ENCODE measurements around the gene SPTBN1. TPM values are rescaled to one million over a fixed set of nuclear protein-coding genes. Genes with fewer than 3 reads are reported as not detected.
A peak's percentile ranks its signal among the peaks of the same experiment; 100 is the strongest.

The SPTBN1 gene
- total and polyA plus RNA-seq, 2 of the 13 experiments (the other 11 are each of a cell fraction or from before 2014, with no cell fraction given): 123 to 299 TPM

DNA sequence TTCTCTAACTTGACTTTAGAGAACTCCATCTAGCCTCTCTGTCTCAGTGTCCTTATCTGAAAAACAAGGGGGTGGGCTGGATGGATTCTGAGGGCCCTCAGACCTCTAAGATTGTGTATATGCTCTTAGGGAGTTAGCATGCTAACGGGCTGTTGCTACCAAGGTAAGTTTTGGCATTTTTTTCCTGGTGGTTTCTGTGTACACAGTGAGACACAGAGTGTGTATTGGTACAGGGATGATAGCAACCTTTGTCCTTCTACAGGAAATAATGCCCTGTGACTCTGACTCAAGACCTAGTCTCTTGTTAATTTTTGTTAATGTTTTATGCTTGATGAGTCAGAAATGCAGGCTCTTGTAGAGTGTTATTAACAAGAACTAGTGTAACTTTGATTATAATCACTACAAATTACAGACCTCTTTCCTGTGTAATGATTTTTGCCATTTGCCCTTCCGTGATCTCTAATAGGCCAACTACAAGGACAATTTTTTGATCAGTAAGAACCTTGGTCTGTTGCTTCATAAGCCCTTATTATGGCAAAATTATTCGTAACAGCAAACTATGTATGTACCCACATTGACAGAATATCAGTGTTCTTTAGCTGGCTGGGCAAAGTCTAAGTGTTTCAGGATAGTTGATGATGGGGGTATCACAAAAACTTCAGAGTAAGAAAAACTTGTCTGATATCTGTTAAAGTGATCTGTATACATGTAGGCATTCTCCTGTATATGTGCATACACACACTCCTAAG, 89.7 kb downstream of the SPTBN1 start (continued):
- TF ChIP-seq, protein P1, sequence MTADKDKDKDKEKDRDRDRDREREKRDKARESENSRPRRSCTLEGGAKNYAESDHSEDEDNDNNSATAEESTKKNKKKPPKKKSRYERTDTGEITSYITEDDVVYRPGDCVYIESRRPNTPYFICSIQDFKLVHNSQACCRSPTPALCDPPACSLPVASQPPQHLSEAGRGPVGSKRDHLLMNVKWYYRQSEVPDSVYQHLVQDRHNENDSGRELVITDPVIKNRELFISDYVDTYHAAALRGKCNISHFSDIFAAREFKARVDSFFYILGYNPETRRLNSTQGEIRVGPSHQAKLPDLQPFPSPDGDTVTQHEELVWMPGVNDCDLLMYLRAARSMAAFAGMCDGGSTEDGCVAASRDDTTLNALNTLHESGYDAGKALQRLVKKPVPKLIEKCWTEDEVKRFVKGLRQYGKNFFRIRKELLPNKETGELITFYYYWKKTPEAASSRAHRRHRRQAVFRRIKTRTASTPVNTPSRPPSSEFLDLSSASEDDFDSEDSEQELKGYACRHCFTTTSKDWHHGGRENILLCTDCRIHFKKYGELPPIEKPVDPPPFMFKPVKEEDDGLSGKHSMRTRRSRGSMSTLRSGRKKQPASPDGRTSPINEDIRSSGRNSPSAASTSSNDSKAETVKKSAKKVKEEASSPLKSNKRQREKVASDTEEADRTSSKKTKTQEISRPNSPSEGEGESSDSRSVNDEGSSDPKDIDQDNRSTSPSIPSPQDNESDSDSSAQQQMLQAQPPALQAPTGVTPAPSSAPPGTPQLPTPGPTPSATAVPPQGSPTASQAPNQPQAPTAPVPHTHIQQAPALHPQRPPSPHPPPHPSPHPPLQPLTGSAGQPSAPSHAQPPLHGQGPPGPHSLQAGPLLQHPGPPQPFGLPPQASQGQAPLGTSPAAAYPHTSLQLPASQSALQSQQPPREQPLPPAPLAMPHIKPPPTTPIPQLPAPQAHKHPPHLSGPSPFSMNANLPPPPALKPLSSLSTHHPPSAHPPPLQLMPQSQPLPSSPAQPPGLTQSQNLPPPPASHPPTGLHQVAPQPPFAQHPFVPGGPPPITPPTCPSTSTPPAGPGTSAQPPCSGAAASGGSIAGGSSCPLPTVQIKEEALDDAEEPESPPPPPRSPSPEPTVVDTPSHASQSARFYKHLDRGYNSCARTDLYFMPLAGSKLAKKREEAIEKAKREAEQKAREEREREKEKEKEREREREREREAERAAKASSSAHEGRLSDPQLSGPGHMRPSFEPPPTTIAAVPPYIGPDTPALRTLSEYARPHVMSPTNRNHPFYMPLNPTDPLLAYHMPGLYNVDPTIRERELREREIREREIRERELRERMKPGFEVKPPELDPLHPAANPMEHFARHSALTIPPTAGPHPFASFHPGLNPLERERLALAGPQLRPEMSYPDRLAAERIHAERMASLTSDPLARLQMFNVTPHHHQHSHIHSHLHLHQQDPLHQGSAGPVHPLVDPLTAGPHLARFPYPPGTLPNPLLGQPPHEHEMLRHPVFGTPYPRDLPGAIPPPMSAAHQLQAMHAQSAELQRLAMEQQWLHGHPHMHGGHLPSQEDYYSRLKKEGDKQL (CRISPR knock-in tag; IDR thresholded peaks at IDR 0.05; ENCODE audit: low read depth): no peak
- TF ChIP-seq FOXJ3 (CRISPR knock-in tag; IDR thresholded peaks at IDR 0.05; ENCODE audit: borderline replicate concordance): peak; percentile 81; the same call in 1 of the 2 replicates
- TF ChIP-seq SYNCRIP (IDR thresholded peaks at IDR 0.05; ENCODE audit: insufficient read depth, low read depth, low read length): no peak
- no peak for TF ChIP-seq XBP1 (CRISPR knock-in tag; IDR thresholded peaks at IDR 0.05)
- TF ChIP-seq, protein P2, sequence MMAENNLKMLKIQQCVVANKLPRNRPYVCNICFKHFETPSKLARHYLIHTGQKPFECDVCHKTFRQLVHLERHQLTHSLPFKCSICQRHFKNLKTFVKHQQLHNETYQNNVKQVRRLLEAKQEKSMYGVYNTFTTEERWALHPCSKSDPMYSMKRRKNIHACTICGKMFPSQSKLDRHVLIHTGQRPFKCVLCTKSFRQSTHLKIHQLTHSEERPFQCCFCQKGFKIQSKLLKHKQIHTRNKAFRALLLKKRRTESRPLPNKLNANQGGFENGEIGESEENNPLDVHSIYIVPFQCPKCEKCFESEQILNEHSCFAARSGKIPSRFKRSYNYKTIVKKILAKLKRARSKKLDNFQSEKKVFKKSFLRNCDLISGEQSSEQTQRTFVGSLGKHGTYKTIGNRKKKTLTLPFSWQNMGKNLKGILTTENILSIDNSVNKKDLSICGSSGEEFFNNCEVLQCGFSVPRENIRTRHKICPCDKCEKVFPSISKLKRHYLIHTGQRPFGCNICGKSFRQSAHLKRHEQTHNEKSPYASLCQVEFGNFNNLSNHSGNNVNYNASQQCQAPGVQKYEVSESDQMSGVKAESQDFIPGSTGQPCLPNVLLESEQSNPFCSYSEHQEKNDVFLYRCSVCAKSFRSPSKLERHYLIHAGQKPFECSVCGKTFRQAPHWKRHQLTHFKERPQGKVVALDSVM (CRISPR knock-in tag; IDR thresholded peaks at IDR 0.05): no peak
- TF ChIP-seq CCDC6 (CRISPR knock-in tag; IDR thresholded peaks at IDR 0.05): no peak
- TF ChIP-seq, protein P3, sequence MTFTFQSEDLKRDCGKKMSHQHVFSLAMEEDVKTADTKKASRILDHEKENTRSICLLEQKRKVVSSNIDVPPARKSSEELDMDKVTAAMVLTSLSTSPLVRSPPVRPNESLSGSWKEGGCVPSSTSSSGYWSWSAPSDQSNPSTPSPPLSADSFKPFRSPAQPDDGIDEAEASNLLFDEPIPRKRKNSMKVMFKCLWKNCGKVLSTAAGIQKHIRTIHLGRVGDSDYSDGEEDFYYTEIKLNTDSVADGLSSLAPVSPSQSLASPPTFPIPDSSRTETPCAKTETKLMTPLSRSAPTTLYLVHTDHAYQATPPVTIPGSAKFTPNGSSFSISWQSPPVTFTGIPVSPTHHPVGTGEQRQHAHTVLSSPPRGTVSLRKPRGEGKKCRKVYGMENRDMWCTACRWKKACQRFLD (CRISPR knock-in tag; IDR thresholded peaks at IDR 0.05; ENCODE audit: borderline replicate concordance): no peak
- TF ChIP-seq, protein P4, sequence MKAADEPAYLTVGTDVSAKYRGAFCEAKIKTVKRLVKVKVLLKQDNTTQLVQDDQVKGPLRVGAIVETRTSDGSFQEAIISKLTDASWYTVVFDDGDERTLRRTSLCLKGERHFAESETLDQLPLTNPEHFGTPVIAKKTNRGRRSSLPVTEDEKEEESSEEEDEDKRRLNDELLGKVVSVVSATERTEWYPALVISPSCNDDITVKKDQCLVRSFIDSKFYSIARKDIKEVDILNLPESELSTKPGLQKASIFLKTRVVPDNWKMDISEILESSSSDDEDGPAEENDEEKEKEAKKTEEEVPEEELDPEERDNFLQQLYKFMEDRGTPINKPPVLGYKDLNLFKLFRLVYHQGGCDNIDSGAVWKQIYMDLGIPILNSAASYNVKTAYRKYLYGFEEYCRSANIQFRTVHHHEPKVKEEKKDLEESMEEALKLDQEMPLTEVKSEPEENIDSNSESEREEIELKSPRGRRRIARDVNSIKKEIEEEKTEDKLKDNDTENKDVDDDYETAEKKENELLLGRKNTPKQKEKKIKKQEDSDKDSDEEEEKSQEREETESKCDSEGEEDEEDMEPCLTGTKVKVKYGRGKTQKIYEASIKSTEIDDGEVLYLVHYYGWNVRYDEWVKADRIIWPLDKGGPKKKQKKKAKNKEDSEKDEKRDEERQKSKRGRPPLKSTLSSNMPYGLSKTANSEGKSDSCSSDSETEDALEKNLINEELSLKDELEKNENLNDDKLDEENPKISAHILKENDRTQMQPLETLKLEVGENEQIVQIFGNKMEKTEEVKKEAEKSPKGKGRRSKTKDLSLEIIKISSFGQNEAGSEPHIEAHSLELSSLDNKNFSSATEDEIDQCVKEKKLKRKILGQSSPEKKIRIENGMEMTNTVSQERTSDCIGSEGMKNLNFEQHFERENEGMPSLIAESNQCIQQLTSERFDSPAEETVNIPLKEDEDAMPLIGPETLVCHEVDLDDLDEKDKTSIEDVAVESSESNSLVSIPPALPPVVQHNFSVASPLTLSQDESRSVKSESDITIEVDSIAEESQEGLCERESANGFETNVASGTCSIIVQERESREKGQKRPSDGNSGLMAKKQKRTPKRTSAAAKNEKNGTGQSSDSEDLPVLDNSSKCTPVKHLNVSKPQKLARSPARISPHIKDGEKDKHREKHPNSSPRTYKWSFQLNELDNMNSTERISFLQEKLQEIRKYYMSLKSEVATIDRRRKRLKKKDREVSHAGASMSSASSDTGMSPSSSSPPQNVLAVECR (CRISPR knock-in tag; IDR thresholded peaks at IDR 0.05; ENCODE audit: borderline replicate concordance): peak; percentile 62; the same call in 1 of the 2 replicates
- TF ChIP-seq DNMT3B (CRISPR knock-in tag; conservative IDR thresholded peaks at IDR 0.05): no peak
- no peak for TF ChIP-seq NFYC (CRISPR knock-in tag; IDR thresholded peaks at IDR 0.05)
- peak; percentile 25; the same call in 1 of the 2 replicates for TF ChIP-seq RFXAP (CRISPR knock-in tag; IDR thresholded peaks at IDR 0.05; ENCODE audit: borderline replicate concordance)
- TF ChIP-seq SKI (IDR thresholded peaks at IDR 0.05; ENCODE audit: partially characterized antibody): peak; percentile 31
- peak in 1 of 2 experiments; percentile 39; a peak in 2 of 4 replicates for TF ChIP-seq NR2F1 (CRISPR knock-in tag; IDR thresholded peaks at IDR 0.05)
